ENCODE results near the gene THRB.

- TF ChIP-seq, protein P1, sequence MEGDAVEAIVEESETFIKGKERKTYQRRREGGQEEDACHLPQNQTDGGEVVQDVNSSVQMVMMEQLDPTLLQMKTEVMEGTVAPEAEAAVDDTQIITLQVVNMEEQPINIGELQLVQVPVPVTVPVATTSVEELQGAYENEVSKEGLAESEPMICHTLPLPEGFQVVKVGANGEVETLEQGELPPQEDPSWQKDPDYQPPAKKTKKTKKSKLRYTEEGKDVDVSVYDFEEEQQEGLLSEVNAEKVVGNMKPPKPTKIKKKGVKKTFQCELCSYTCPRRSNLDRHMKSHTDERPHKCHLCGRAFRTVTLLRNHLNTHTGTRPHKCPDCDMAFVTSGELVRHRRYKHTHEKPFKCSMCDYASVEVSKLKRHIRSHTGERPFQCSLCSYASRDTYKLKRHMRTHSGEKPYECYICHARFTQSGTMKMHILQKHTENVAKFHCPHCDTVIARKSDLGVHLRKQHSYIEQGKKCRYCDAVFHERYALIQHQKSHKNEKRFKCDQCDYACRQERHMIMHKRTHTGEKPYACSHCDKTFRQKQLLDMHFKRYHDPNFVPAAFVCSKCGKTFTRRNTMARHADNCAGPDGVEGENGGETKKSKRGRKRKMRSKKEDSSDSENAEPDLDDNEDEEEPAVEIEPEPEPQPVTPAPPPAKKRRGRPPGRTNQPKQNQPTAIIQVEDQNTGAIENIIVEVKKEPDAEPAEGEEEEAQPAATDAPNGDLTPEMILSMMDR (IDR thresholded peaks at IDR 0.05) = peak; percentile 13
- no peak for TF ChIP-seq TCF12 (IDR thresholded peaks at IDR 0.05)
- TF ChIP-seq EP300 (IDR thresholded peaks at IDR 0.05; ENCODE audit: borderline replicate concordance in 1 of 2, low read depth in 1 of 2, low read length in 1 of 2) = no peak
- no peak for TF ChIP-seq GABPA (IDR thresholded peaks at IDR 0.05; ENCODE audit: low read depth)
- 0 out of 2 replicates have a peak, but pooled peaks have one; percentile 11 for TF ChIP-seq REST (IDR thresholded peaks at IDR 0.05; ENCODE audit: low read depth, low read length)
- no peak for TF ChIP-seq USF2 (IDR thresholded peaks at IDR 0.05; ENCODE audit: borderline replicate concordance, low read depth, low read length)
- no peak for TF ChIP-seq FOXM1 (IDR thresholded peaks at IDR 0.05; ENCODE audit: low read depth)
- TF ChIP-seq, protein P2, sequence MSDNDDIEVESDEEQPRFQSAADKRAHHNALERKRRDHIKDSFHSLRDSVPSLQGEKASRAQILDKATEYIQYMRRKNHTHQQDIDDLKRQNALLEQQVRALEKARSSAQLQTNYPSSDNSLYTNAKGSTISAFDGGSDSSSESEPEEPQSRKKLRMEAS (IDR thresholded peaks at IDR 0.05; ENCODE audit: low read depth) = no peak
- no peak for TF ChIP-seq POLR2AphosphoS5 (IDR thresholded peaks at IDR 0.05; ENCODE audit: low read depth, low read length)
- no peak for TF ChIP-seq TAF1 (IDR thresholded peaks at IDR 0.05; ENCODE audit: borderline replicate concordance, low read depth, low read length)
- no peak for TF ChIP-seq EZH2phosphoT487 (IDR thresholded peaks at IDR 0.05; ENCODE audit: borderline replicate concordance, low read depth)
- TF ChIP-seq YY1 (IDR thresholded peaks at IDR 0.05; ENCODE audit: low read depth) = no peak
- no peak for TF ChIP-seq RFX5 (IDR thresholded peaks at IDR 0.05; ENCODE audit: low read length)
- no peak for TF ChIP-seq PBX3 (IDR thresholded peaks at IDR 0.05)
Observed at GRCh38 chr3:24521420-24522145, 26.9 kb upstream of the THRB start.
